H9 (cell line): ENCODE measurements around the gene SLC12A3. TPM values are rescaled to one million over a fixed set of nuclear protein-coding genes. Genes with fewer than 3 reads are reported as not detected.

Source experiments
- DNase-seq: peaks from one replicate; pipeline ENCODE4 v3.0.0-alpha.2; 2017
- H2AFZ ChIP-seq: one replicate; pipeline ENCODE4 v1.6.1; 2013; ENCODE audit warnings: mild to moderate bottlenecking, low read length, control low read depth, moderate library complexity
- H2AK5ac ChIP-seq: 2 replicates; pipeline ENCODE4 v1.6.1; 2013; ENCODE audit warnings: low read length, control low read depth, mixed read lengths; ENCODE audit not compliant: insufficient read length
- H2BK120ac ChIP-seq: one replicate; pipeline ENCODE4 v1.6.1; 2013; ENCODE audit warnings: low read depth, mild to moderate bottlenecking, low read length, control low read depth, inconsistent platforms; ENCODE audit not compliant: poor library complexity, severe bottlenecking
- H2BK12ac ChIP-seq: 2 replicates; pipeline ENCODE4 v1.6.1; 2013; ENCODE audit warnings: low read length, control low read depth, mixed read lengths, low read depth; ENCODE audit not compliant: insufficient read length
- H2BK15ac ChIP-seq: 2 replicates; pipeline ENCODE4 v1.6.1; 2013; ENCODE audit warnings: low read depth, low read length, control low read depth
- H2BK20ac ChIP-seq: one replicate; pipeline ENCODE4 v1.6.1; 2013; ENCODE audit warnings: low read depth, mild to moderate bottlenecking, low read length, control low read depth, inconsistent platforms; ENCODE audit not compliant: poor library complexity, severe bottlenecking
- H2BK5ac ChIP-seq: 2 replicates; pipeline ENCODE4 v1.6.1; 2013; ENCODE audit warnings: low read length, control low read depth, mixed read lengths; ENCODE audit not compliant: insufficient read length
- H3K14ac ChIP-seq: 2 replicates; pipeline ENCODE4 v1.6.1; 2013; ENCODE audit warnings: low read length, control low read depth; ENCODE audit not compliant: insufficient read depth
- H3K18ac ChIP-seq: 2 replicates; pipeline ENCODE4 v1.6.1; 2013; ENCODE audit warnings: low read depth, mild to moderate bottlenecking, mixed read lengths, low read length, control low read depth; ENCODE audit not compliant: insufficient read length
- H3K23ac ChIP-seq: 2 replicates; pipeline ENCODE4 v1.6.1; 2013; ENCODE audit warnings: low read length, control low read depth, mixed read lengths, low read depth; ENCODE audit not compliant: insufficient read length
- H3K23me2 ChIP-seq: 2 replicates; pipeline ENCODE4 v1.6.1; 2013; ENCODE audit warnings: low read depth, mild to moderate bottlenecking, mixed read lengths, low read length, control low read depth; ENCODE audit not compliant: insufficient read length, poor library complexity, severe bottlenecking
- H3K27ac ChIP-seq: 2 replicates; pipeline ENCODE4 v1.5.1; 2013; ENCODE audit warnings: low read length, control low read depth, mixed read lengths, low read depth; ENCODE audit not compliant: insufficient read length
- H3K27me3 ChIP-seq: 2 replicates; pipeline ENCODE4 v1.6.1; 2013; ENCODE audit warnings: low read length, control low read depth, inconsistent platforms; ENCODE audit not compliant: insufficient read depth
- H3K4ac ChIP-seq: 2 replicates; pipeline ENCODE4 v1.6.1; 2013; ENCODE audit warnings: low read depth, mild to moderate bottlenecking, control low read depth, inconsistent platforms, low read length, moderate library complexity
- H3K4me1 ChIP-seq: 2 replicates; pipeline ENCODE4 v1.6.1; 2013; ENCODE audit warnings: low read length, control low read depth, inconsistent platforms; ENCODE audit not compliant: insufficient read depth
- H3K4me2 ChIP-seq: 2 replicates; pipeline ENCODE4 v1.6.1; 2013; ENCODE audit warnings: low read length, control low read depth, mixed read lengths; ENCODE audit not compliant: insufficient read length, insufficient read depth
- H3K56ac ChIP-seq: 2 replicates; pipeline ENCODE4 v1.6.1; 2013; ENCODE audit warnings: low read depth, mild to moderate bottlenecking, mixed read lengths, low read length, control low read depth; ENCODE audit not compliant: insufficient read length
- H3K79me1 ChIP-seq: 2 replicates; pipeline ENCODE4 v1.6.1; 2013; ENCODE audit warnings: low read depth, mild to moderate bottlenecking, moderate library complexity, low read length, control low read depth, inconsistent platforms; ENCODE audit not compliant: insufficient read depth, poor library complexity, severe bottlenecking
- H3K79me2 ChIP-seq: 2 replicates; pipeline ENCODE4 v1.6.1; 2013; ENCODE audit warnings: low read length, control low read depth, inconsistent platforms; ENCODE audit not compliant: insufficient read depth
- H3K9ac ChIP-seq: 2 replicates; pipeline ENCODE4 v1.6.1; 2013; ENCODE audit warnings: low read length, control low read depth, mixed read lengths; ENCODE audit not compliant: insufficient read length; ENCODE audit errors: extremely low read depth
- H3K9me3 ChIP-seq: one replicate; pipeline ENCODE4 v1.6.1; 2013; ENCODE audit warnings: low read depth, low read length, inconsistent platforms; ENCODE audit not compliant: control insufficient read depth
- H3T11ph ChIP-seq: one replicate; pipeline ENCODE4 v1.6.1; 2013; ENCODE audit warnings: mild to moderate bottlenecking, low read length, control low read depth, inconsistent platforms
- H4K20me1 ChIP-seq: one replicate; pipeline ENCODE4 v1.6.1; 2013; ENCODE audit not compliant: control insufficient read depth, insufficient read length, insufficient read depth
- H4K5ac ChIP-seq: 2 replicates; pipeline ENCODE4 v1.6.1; 2013; ENCODE audit warnings: low read depth, mild to moderate bottlenecking, mixed read lengths, low read length, control low read depth; ENCODE audit not compliant: insufficient read length
- H4K8ac ChIP-seq: replicated peaks from 2 replicates; pipeline ENCODE4 v1.6.1; 2013; ENCODE audit warnings: low read length, control low read depth, mixed read lengths, low read depth; ENCODE audit not compliant: insufficient read length
- H4K91ac ChIP-seq: 2 replicates; pipeline ENCODE4 v1.6.1; 2013; ENCODE audit warnings: low read depth, mild to moderate bottlenecking, moderate library complexity, mixed read lengths, low read length, control low read depth; ENCODE audit not compliant: insufficient read length
- H3K27ac Mint-ChIP-seq, 3 experiments: 2 replicates in 2 of 3; 3 replicates in 1 of 3; pipeline ENCODE4 v1.8.0; 2020 to 2021; ENCODE audit warnings: mixed read lengths in 3 of 3, mild to moderate bottlenecking in 1 of 3, moderate library complexity in 1 of 3
- H3K27me3 Mint-ChIP-seq: 2 replicates; pipeline ENCODE4 v1.8.0; 2021; ENCODE audit warnings: low read depth, mild to moderate bottlenecking, moderate library complexity, mixed read lengths
- H3K36me3 Mint-ChIP-seq, 3 experiments: 2 replicates in 2 of 3; 3 replicates in 1 of 3; pipeline ENCODE4 v1.8.0; 2020 to 2021; ENCODE audit warnings: low read depth in 3 of 3, mixed read lengths in 3 of 3; ENCODE audit not compliant: insufficient read depth in 1 of 3
- H3K4me1 Mint-ChIP-seq, 2 experiments: 2 replicates each; pipeline ENCODE4 v1.8.0; 2020; ENCODE audit warnings: mixed read lengths in 2 of 2
- H3K4me3 Mint-ChIP-seq, 2 experiments: 2 replicates in 1 of 2; 3 replicates in 1 of 2; pipeline ENCODE4 v1.8.0; 2020 to 2021; ENCODE audit warnings: mild to moderate bottlenecking in 2 of 2, mixed read lengths in 2 of 2, moderate library complexity in 1 of 2
- H3K9me3 Mint-ChIP-seq, 2 experiments: 2 replicates in 1 of 2; 3 replicates in 1 of 2; pipeline ENCODE4 v1.8.0; 2020; ENCODE audit warnings: mild to moderate bottlenecking in 2 of 2, mixed read lengths in 2 of 2, moderate library complexity in 1 of 2
- CTCF ChIP-seq: fragments of 200-600 bp; sonication (generic); conservative IDR thresholded peaks from 3 replicates; pipeline ENCODE4 v1.8.0; 2021; ENCODE audit warnings: antibody characterized with exemption, mild to moderate bottlenecking
- WGBS: extraction: QIAGEN DNeasy Blood & Tissue Kit; methylation state at CpG from one replicate; pipeline ENCODE4 v1.1.7; 2013; ENCODE audit warnings: missing lambda C conversion rate, low lambda C conversion rate, mixed read lengths; ENCODE audit not compliant: insufficient read length; ENCODE audit errors: extremely low coverage; 5-methylcytosine and 5-hydroxymethylcytosine counted together
- total RNA-seq: library from RNA; stranded (reverse); gene quantifications from 2 replicates; pipeline ENCODE4 v1.2.1, GENCODE V29; 2021

SLC12A3 gene
- total RNA-seq, 1 experiment from 2014 or later, result not detected

GRCh38 chr16:56960681-56961281 is 95.8 kb downstream of the SLC12A3 start:
- no CpG with 5 or more reads among the region's 13 CpGs for WGBS
- H3K9me3 ChIP-seq, result no peaks in the 10 kb centered on the region
- peaks cover 1% of the 10 kb centered on the region for H3K27me3 Mint-ChIP-seq
- H2BK120ac ChIP-seq, result no peak overlapping the region
- H2BK5ac ChIP-seq, result no peak overlapping the region
- no peaks in the 10 kb centered on the region; a peak in 1 of 7 replicates for H3K36me3 Mint-ChIP-seq
- no peak overlapping the region for H4K91ac ChIP-seq
- H3K79me2 ChIP-seq, result no peaks in the 10 kb centered on the region
- no peak overlapping the region for H3K4ac ChIP-seq
- H2BK20ac ChIP-seq, result no peak overlapping the region
- TF ChIP-seq CTCF, result no peak
- H4K8ac ChIP-seq, result no peak overlapping the region
- H3K9ac ChIP-seq, result no peak overlapping the region
- peaks cover 2 to 3% of the 10 kb centered on the region in 2 experiments; a peak in 2 of 4 replicates for H3K4me1 Mint-ChIP-seq
- peak overlapping the region in 1 of 3 experiments; percentile 8; a peak in 2 of 7 replicates for H3K27ac Mint-ChIP-seq
- H3K9me3 Mint-ChIP-seq, result peaks cover 3 to 5% of the 10 kb centered on the region in 2 experiments; a peak in 2 of 5 replicates
- no peak overlapping the region for H3K23ac ChIP-seq
- no peak overlapping the region for H3K27ac ChIP-seq
- no peak overlapping the region for H3K14ac ChIP-seq
- DNase-seq, result no peak
- no peak overlapping the region for H2BK15ac ChIP-seq
- H2AK5ac ChIP-seq, result no peak overlapping the region
- H3K23me2 ChIP-seq, result no peaks in the 10 kb centered on the region
- H4K5ac ChIP-seq, result no peak overlapping the region
- no peaks in the 10 kb centered on the region for H3K27me3 ChIP-seq
- no peak overlapping the region for H3K4me2 ChIP-seq
- H3K4me3 Mint-ChIP-seq, result no peak overlapping the region
- no peak overlapping the region for H3K56ac ChIP-seq
- no peaks in the 10 kb centered on the region for H3K79me1 ChIP-seq
- H4K20me1 ChIP-seq, result no peaks in the 10 kb centered on the region
- no peak overlapping the region for H2BK12ac ChIP-seq
- H3T11ph ChIP-seq, result no peak overlapping the region
- no peaks in the 10 kb centered on the region for H3K4me1 ChIP-seq
- H2AFZ ChIP-seq, result no peak overlapping the region
- H3K18ac ChIP-seq, result no peak overlapping the region
